ENCODE measurements around the gene SPOCK2.

SPOCK2 gene

DNA sequence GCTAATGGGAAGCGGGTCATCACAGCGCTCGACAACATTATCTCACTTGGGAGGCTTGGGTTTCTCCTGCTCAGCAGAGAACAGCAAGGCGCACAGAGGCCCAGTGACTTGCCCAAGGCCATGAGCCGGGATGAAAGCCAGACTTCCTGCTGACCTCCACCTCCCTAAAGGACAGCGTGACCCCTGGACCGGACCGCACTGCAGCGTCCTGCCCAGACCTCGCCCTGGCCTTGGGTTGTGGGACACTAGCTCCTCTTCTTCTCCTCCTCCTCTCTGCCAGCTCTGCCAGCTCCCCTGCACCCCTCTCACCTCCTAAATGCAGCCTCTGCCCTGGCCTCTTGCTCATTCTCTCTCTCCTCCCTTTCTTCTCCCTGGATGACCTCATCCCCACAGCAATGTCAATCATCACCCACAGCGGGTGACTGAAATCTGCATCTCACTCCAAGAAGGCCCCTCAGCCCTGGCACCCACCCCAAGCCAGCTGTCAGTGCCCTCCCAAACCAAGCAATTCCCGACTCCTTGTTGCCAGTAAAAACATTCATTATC, 19.4 kb downstream of the SPOCK2 start (continued):
- TF ChIP-seq, protein P1, sequence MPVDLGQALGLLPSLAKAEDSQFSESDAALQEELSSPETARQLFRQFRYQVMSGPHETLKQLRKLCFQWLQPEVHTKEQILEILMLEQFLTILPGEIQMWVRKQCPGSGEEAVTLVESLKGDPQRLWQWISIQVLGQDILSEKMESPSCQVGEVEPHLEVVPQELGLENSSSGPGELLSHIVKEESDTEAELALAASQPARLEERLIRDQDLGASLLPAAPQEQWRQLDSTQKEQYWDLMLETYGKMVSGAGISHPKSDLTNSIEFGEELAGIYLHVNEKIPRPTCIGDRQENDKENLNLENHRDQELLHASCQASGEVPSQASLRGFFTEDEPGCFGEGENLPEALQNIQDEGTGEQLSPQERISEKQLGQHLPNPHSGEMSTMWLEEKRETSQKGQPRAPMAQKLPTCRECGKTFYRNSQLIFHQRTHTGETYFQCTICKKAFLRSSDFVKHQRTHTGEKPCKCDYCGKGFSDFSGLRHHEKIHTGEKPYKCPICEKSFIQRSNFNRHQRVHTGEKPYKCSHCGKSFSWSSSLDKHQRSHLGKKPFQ (tag by site-specific recombination; IDR thresholded peaks at IDR 0.05): no peak
- TF ChIP-seq, protein P2, sequence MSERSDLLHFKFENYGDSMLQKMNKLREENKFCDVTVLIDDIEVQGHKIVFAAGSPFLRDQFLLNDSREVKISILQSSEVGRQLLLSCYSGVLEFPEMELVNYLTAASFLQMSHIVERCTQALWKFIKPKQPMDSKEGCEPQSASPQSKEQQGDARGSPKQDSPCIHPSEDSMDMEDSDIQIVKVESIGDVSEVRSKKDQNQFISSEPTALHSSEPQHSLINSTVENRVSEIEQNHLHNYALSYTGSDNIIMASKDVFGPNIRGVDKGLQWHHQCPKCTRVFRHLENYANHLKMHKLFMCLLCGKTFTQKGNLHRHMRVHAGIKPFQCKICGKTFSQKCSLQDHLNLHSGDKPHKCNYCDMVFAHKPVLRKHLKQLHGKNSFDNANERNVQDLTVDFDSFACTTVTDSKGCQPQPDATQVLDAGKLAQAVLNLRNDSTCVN (tag by site-specific recombination; optimal IDR thresholded peaks at IDR 0.05): no peak
- TF ChIP-seq, protein P3, sequence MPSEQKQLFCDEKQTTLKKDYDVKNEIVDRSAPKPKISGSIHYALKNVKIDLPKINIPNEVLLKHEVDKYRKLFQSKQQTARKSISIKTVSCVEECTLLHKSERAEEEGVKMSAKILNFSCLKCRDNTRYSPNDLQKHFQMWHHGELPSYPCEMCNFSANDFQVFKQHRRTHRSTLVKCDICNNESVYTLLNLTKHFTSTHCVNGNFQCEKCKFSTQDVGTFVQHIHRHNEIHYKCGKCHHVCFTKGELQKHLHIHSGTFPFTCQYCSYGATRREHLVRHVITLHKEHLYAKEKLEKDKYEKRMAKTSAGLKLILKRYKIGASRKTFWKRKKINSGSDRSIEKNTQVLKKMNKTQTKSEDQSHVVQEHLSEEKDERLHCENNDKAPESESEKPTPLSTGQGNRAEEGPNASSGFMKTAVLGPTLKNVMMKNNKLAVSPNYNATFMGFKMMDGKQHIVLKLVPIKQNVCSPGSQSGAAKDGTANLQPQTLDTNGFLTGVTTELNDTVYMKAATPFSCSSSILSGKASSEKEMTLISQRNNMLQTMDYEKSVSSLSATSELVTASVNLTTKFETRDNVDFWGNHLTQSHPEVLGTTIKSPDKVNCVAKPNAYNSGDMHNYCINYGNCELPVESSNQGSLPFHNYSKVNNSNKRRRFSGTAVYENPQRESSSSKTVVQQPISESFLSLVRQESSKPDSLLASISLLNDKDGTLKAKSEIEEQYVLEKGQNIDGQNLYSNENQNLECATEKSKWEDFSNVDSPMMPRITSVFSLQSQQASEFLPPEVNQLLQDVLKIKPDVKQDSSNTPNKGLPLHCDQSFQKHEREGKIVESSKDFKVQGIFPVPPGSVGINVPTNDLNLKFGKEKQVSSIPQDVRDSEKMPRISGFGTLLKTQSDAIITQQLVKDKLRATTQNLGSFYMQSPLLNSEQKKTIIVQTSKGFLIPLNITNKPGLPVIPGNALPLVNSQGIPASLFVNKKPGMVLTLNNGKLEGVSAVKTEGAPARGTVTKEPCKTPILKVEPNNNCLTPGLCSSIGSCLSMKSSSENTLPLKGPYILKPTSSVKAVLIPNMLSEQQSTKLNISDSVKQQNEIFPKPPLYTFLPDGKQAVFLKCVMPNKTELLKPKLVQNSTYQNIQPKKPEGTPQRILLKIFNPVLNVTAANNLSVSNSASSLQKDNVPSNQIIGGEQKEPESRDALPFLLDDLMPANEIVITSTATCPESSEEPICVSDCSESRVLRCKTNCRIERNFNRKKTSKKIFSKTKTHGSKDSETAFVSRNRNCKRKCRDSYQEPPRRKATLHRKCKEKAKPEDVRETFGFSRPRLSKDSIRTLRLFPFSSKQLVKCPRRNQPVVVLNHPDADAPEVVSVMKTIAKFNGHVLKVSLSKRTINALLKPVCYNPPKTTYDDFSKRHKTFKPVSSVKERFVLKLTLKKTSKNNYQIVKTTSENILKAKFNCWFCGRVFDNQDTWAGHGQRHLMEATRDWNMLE (tag by site-specific recombination; conservative IDR thresholded peaks at IDR 0.05; ENCODE audit: low read depth): no peak
- TF ChIP-seq ZNF585B (tag by site-specific recombination; IDR thresholded peaks at IDR 0.05) (no peak), HOXC10 (CRISPR knock-in tag; IDR thresholded peaks at IDR 0.05) (no peak), KLF16 (tag by site-specific recombination; IDR thresholded peaks at IDR 0.05) (no peak), ZNF426 (tag by site-specific recombination; IDR thresholded peaks at IDR 0.05) (no peak), ZNF24 (tag by site-specific recombination; IDR thresholded peaks at IDR 0.05) (peak; percentile 79; the same call in 1 of the 2 replicates), ZNF664 (tag by site-specific recombination; IDR thresholded peaks at IDR 0.05) (no peak), ZNF558 (tag by site-specific recombination; IDR thresholded peaks at IDR 0.05) (no peak), ZNF707 (tag by site-specific recombination; IDR thresholded peaks at IDR 0.05) (no peak), ZNF596 (tag by site-specific recombination; IDR thresholded peaks at IDR 0.05) (no peak), FEZF1 (tag by site-specific recombination; IDR thresholded peaks at IDR 0.05) (no peak), TCF7L2 (IDR thresholded peaks at IDR 0.05; ENCODE audit: borderline replicate concordance, low read depth, low read length) (no peak), SP7 (tag by site-specific recombination; IDR thresholded peaks at IDR 0.05) (peak; percentile 74), ZNF266 (tag by site-specific recombination; IDR thresholded peaks at IDR 0.05; ENCODE audit: low read depth) (no peak), ZBTB8A (tag by site-specific recombination; IDR thresholded peaks at IDR 0.05) (no peak; the same call in 1 of the 2 replicates), ZNF777 (tag by site-specific recombination; IDR thresholded peaks at IDR 0.05; ENCODE audit: borderline replicate concordance) (no peak), ZNF302 (tag by site-specific recombination; IDR thresholded peaks at IDR 0.05; ENCODE audit: low read depth) (no peak), ZNF292 (tag by site-specific recombination; IDR thresholded peaks at IDR 0.05; ENCODE audit: borderline replicate concordance, low read depth) (no peak)
- TF ChIP-seq, protein P4, sequence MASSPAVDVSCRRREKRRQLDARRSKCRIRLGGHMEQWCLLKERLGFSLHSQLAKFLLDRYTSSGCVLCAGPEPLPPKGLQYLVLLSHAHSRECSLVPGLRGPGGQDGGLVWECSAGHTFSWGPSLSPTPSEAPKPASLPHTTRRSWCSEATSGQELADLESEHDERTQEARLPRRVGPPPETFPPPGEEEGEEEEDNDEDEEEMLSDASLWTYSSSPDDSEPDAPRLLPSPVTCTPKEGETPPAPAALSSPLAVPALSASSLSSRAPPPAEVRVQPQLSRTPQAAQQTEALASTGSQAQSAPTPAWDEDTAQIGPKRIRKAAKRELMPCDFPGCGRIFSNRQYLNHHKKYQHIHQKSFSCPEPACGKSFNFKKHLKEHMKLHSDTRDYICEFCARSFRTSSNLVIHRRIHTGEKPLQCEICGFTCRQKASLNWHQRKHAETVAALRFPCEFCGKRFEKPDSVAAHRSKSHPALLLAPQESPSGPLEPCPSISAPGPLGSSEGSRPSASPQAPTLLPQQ (tag by site-specific recombination; IDR thresholded peaks at IDR 0.05): peak; percentile 71; the same call in 1 of the 2 replicates
- TF ChIP-seq, protein P5, sequence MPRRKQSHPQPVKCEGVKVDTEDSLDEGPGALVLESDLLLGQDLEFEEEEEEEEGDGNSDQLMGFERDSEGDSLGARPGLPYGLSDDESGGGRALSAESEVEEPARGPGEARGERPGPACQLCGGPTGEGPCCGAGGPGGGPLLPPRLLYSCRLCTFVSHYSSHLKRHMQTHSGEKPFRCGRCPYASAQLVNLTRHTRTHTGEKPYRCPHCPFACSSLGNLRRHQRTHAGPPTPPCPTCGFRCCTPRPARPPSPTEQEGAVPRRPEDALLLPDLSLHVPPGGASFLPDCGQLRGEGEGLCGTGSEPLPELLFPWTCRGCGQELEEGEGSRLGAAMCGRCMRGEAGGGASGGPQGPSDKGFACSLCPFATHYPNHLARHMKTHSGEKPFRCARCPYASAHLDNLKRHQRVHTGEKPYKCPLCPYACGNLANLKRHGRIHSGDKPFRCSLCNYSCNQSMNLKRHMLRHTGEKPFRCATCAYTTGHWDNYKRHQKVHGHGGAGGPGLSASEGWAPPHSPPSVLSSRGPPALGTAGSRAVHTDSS (tag by site-specific recombination; IDR thresholded peaks at IDR 0.05): no peak
- TF ChIP-seq, protein P6, sequence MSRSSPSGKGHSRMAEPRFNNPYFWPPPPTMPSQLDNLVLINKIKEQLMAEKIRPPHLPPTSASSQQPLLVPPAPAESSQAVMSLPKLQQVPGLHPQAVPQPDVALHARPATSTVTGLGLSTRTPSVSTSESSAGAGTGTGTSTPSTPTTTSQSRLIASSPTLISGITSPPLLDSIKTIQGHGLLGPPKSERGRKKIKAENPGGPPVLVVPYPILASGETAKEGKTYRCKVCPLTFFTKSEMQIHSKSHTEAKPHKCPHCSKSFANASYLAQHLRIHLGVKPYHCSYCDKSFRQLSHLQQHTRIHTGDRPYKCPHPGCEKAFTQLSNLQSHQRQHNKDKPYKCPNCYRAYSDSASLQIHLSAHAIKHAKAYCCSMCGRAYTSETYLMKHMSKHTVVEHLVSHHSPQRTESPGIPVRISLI (tag by site-specific recombination; IDR thresholded peaks at IDR 0.05): 0 out of 2 replicates have a peak, but pooled peaks have one; percentile 70
- TF ChIP-seq, protein P7, sequence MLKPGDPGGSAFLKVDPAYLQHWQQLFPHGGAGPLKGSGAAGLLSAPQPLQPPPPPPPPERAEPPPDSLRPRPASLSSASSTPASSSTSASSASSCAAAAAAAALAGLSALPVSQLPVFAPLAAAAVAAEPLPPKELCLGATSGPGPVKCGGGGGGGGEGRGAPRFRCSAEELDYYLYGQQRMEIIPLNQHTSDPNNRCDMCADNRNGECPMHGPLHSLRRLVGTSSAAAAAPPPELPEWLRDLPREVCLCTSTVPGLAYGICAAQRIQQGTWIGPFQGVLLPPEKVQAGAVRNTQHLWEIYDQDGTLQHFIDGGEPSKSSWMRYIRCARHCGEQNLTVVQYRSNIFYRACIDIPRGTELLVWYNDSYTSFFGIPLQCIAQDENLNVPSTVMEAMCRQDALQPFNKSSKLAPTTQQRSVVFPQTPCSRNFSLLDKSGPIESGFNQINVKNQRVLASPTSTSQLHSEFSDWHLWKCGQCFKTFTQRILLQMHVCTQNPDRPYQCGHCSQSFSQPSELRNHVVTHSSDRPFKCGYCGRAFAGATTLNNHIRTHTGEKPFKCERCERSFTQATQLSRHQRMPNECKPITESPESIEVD (tag by site-specific recombination; IDR thresholded peaks at IDR 0.05): no peak
